ENCODE measurements around the gene GRIN2C. TPM values are rescaled to one million over a fixed set of nuclear protein-coding genes. Genes with fewer than 3 reads are reported as not detected.
A peak's percentile ranks its signal among the peaks of the same experiment; 100 is the strongest.

GRIN2C gene
- total and polyA plus RNA-seq, 9 of the 15 experiments (the other 6 are each of a cell fraction or from before 2014, with no cell fraction given) = under 0.01 to 0.33 (median 0.10) TPM; not detected in 2

- no TSS peak for BruUV-seq (replicated peaks)
- POLR2A ChIA-PET = interaction anchor here (1.5 kb wide), 1 partner anchor 11 kb away, joined by 8 read pairs; the partner anchor contains the start of gene FADS6
- 21% methylated on average over 7 of the region's 7 CpGs for WGBS (ENCODE audit: insufficient coverage, low coverage, missing lambda C conversion rate)
Measured at GRCh38 chr17:74904687-74905409, 45.2 kb upstream of the GRIN2C start.

DNA sequence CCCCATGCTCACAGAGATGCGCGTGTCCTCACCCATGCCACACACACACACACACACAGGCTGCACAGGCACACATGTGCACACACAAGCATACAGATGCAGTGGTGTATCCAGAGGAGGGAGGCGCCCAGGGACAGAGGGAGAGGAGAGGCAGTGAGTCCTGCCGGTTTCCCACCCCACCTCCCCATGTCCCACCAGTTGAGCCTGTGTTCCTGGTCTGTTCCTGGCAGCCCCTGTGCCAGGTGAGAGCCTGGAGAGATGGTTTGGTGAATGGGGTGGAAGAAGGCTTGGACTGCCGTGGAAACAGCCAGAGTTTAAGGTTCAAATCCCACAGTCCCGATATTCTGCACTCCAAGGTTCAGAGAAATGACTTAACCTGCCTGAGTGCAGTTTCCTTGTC lies 44.0 kb upstream of the GRIN2C start:
- in situ Hi-C loops (cut with MboI) = no loop called here
- Histone ChIP-seq H3K9me1 (ENCODE audit: control insufficient read depth, insufficient read depth, low read length) (no peaks in the 10 kb centered on the region), H3K4me1 (replicated peaks in 1 of 2; ENCODE audit: control insufficient read depth in 2 of 2, insufficient read depth in 2 of 2, low read length in 2 of 2) (no peaks in the 10 kb centered on the region; a peak in 1 of 5 replicates), H3K36me3 (ENCODE audit: control insufficient read depth, insufficient read depth, low read length) (no peaks in the 10 kb centered on the region), H3K4me3 (no peak overlapping the region), H4K20me1 (replicated peaks; ENCODE audit: control insufficient read depth, insufficient read depth, low read length) (no peaks in the 10 kb centered on the region), H3K4me2 (ENCODE audit: insufficient read depth, low read length) (no peak overlapping the region), H3K27me3 (ENCODE audit: control insufficient read depth in 2 of 2, insufficient read depth in 2 of 2, low read length in 2 of 2) (peaks cover 14 to 32% of the 10 kb centered on the region in 2 experiments; a peak in 4 of 5 replicates), H2AFZ (ENCODE audit: low read depth, low read length) (no peak overlapping the region), H3K79me2 (ENCODE audit: control insufficient read depth, insufficient read depth, low read length) (no peaks in the 10 kb centered on the region), H3K27ac (ENCODE audit: extremely low read depth, low read depth, low read length) (no peak overlapping the region), H3K9ac (ENCODE audit: insufficient read depth in 1 of 2, low read depth in 2 of 2, low read length in 2 of 2) (no peak overlapping the region), H3K9me3 (replicated peaks; ENCODE audit: control insufficient read depth, insufficient read depth, low read depth, low read length) (no peaks in the 10 kb centered on the region)
- WGBS (ENCODE audit: insufficient coverage, low coverage, missing lambda C conversion rate) = 9% methylated on average over 6 of the region's 6 CpGs
- DNase-seq (ENCODE audit: extremely low read depth in 1 of 4, low spot score in 3 of 4) (no peak), ATAC-seq (no peak; the same call in 1 of the 3 replicates), FAIRE-seq (no peak)
- intact Hi-C loops (cut with micrococcal nuclease) = no loop called here
- POLR2A ChIA-PET = no interaction called here
- CTCF ChIA-PET (ENCODE audit: low intra/inter-chr PET ratio) = interaction anchor here (0.6 kb wide), 1 partner anchor 16 kb away, joined by 4 read pairs; no protein-coding TSS in a partner anchor
- no TSS peak for BruUV-seq (replicated peaks)
- TF ChIP-seq ZBTB1 (CRISPR knock-in tag; IDR thresholded peaks at IDR 0.05; ENCODE audit: borderline replicate concordance, low read depth) (no peak), DIDO1 (tag; IDR thresholded peaks at IDR 0.05; ENCODE audit: low read depth) (no peak), ZBED1 (IDR thresholded peaks at IDR 0.05) (no peak), NEUROD1 (IDR thresholded peaks at IDR 0.05; ENCODE audit: borderline replicate concordance, low read depth, low read length, partially characterized antibody) (no peak), ZC3H4 (CRISPR knock-in tag; IDR thresholded peaks at IDR 0.05; ENCODE audit: borderline replicate concordance) (no peak), PHF21A (IDR thresholded peaks at IDR 0.05; ENCODE audit: borderline replicate concordance, low read depth) (no peak), ZNF592 (IDR thresholded peaks at IDR 0.05) (no peak), XRCC4 (IDR thresholded peaks at IDR 0.05; ENCODE audit: extremely low read depth, insufficient read depth, insufficient read length) (no peak), ZNF282 (CRISPR knock-in tag; IDR thresholded peaks at IDR 0.05) (no peak), TGIF2 (CRISPR knock-in tag; IDR thresholded peaks at IDR 0.05) (no peak)

More at GRCh38 chr17:74904687-74905409, 45.2 kb upstream of the GRIN2C start:
- H3K27ac ChIP-seq (ENCODE audit: extremely low read depth, low read depth, low read length) = no peak overlapping the region
- no peak overlapping the region for H3K4me2 ChIP-seq (ENCODE audit: insufficient read depth, low read length)
- H3K9me3 ChIP-seq (replicated peaks; ENCODE audit: control insufficient read depth, insufficient read depth, low read depth, low read length) = no peaks in the 10 kb centered on the region
- peak overlapping the region in 1 of 2 experiments; percentile 10; a peak in 1 of 4 replicates for H3K9ac ChIP-seq (ENCODE audit: insufficient read depth in 1 of 2, low read depth in 2 of 2, low read length in 2 of 2)
- H3K4me3 ChIP-seq = no peak overlapping the region
- no peak for ATAC-seq
- FAIRE-seq = no peak
- H3K27me3 ChIP-seq (ENCODE audit: control insufficient read depth in 2 of 2, insufficient read depth in 2 of 2, low read length in 2 of 2) = peaks cover 10 to 24% of the 10 kb centered on the region in 2 experiments; a peak in 4 of 5 replicates
- no peaks in the 10 kb centered on the region for H3K9me1 ChIP-seq (ENCODE audit: control insufficient read depth, insufficient read depth, low read length)
- no peaks in the 10 kb centered on the region for H4K20me1 ChIP-seq (replicated peaks; ENCODE audit: control insufficient read depth, insufficient read depth, low read length)
- H3K36me3 ChIP-seq (ENCODE audit: control insufficient read depth, insufficient read depth, low read length) = no peaks in the 10 kb centered on the region
- CTCF ChIA-PET (ENCODE audit: low intra/inter-chr PET ratio) = no interaction called here
- no peaks in the 10 kb centered on the region for H3K79me2 ChIP-seq (ENCODE audit: control insufficient read depth, insufficient read depth, low read length)
- no peak overlapping the region for H2AFZ ChIP-seq (ENCODE audit: low read depth, low read length)
- H3K4me1 ChIP-seq (replicated peaks in 1 of 2; ENCODE audit: control insufficient read depth in 2 of 2, insufficient read depth in 2 of 2, low read length in 2 of 2) = no peaks in the 10 kb centered on the region; a peak in 1 of 5 replicates
- in situ Hi-C loops (cut with MboI) = no loop called here
- intact Hi-C loops (cut with micrococcal nuclease) = no loop called here
- no peak for DNase-seq (ENCODE audit: extremely low read depth in 1 of 4, low spot score in 3 of 4)
- TF ChIP-seq BCOR (IDR thresholded peaks at IDR 0.05) (peak; percentile 50; the same call in 1 of the 2 replicates), RBM25 (IDR thresholded peaks at IDR 0.05; ENCODE audit: low read depth, low read length, severe bottlenecking) (peak; percentile 61), ZC3H11A (IDR thresholded peaks at IDR 0.05; ENCODE audit: low read depth, low read length) (no peak), ZFP36 (IDR thresholded peaks at IDR 0.05; ENCODE audit: low read depth, low read length, partially characterized antibody) (peak; percentile 55)

All from K562 (cell line).